ENCODE data around the gene GYG2.

DNA sequence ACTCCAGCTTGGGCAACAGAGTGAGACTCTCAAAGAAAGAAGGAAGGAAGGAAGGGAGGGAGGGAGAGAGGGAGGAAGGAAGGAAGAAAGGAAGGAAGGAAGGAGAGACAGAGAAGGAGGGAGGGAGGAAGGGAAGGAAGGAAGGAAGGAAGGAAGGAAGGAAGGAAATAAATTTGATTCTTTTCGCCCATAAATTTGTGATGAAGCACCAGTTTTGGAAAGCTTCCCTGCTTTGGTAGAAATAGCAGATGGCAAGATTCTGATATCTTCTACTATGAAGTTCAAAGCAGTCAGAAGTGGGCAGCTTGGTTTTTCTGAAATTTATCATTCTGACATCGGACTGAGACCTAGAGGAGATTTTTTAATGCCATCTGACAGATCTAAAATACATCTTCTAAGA is 11.7 kb upstream of the GYG2 start:
- TF ChIP-seq, protein P1, sequence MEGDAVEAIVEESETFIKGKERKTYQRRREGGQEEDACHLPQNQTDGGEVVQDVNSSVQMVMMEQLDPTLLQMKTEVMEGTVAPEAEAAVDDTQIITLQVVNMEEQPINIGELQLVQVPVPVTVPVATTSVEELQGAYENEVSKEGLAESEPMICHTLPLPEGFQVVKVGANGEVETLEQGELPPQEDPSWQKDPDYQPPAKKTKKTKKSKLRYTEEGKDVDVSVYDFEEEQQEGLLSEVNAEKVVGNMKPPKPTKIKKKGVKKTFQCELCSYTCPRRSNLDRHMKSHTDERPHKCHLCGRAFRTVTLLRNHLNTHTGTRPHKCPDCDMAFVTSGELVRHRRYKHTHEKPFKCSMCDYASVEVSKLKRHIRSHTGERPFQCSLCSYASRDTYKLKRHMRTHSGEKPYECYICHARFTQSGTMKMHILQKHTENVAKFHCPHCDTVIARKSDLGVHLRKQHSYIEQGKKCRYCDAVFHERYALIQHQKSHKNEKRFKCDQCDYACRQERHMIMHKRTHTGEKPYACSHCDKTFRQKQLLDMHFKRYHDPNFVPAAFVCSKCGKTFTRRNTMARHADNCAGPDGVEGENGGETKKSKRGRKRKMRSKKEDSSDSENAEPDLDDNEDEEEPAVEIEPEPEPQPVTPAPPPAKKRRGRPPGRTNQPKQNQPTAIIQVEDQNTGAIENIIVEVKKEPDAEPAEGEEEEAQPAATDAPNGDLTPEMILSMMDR (conservative IDR thresholded peaks at IDR 0.05): no peak
- TF ChIP-seq ZFX (IDR thresholded peaks at IDR 0.05): no peak

Data from C4-2B (cell line).